Mesenchymal stem cell (in vitro differentiated cells and primary cell): ENCODE measurements around the gene CCDC136.

Source experiments
- DNase-seq: peaks from one replicate; pipeline ENCODE4 v3.0.0-alpha.2; 2013
- H2AFZ ChIP-seq: one replicate; pipeline ENCODE4 v1.6.1; 2013; ENCODE audit warnings: low read depth, mild to moderate bottlenecking, control low read depth, inconsistent platforms, low read length, moderate library complexity
- H2AK5ac ChIP-seq: 2 replicates; pipeline ENCODE4 v1.6.1; 2013; ENCODE audit warnings: low read length, moderate library complexity, mild to moderate bottlenecking, inconsistent platforms; ENCODE audit not compliant: severe bottlenecking
- H2BK120ac ChIP-seq: one replicate; pipeline ENCODE4 v1.6.1; 2013; ENCODE audit warnings: low read depth, mild to moderate bottlenecking, inconsistent platforms, low read length, moderate library complexity
- H2BK12ac ChIP-seq, 2 experiments: one replicate each; pipeline ENCODE4 v1.6.1; 2013; ENCODE audit warnings: inconsistent platforms in 2 of 2, low read length in 2 of 2, mild to moderate bottlenecking in 2 of 2, moderate library complexity in 2 of 2, control low read depth in 1 of 2
- H2BK15ac ChIP-seq: one replicate; pipeline ENCODE4 v1.6.1; 2013; ENCODE audit warnings: mild to moderate bottlenecking, low read depth, inconsistent platforms; ENCODE audit not compliant: poor library complexity, severe bottlenecking
- H2BK5ac ChIP-seq: 2 replicates; pipeline ENCODE4 v1.6.1; 2013; ENCODE audit warnings: low read depth, mild to moderate bottlenecking, low read length, control low read depth, inconsistent platforms; ENCODE audit not compliant: poor library complexity, severe bottlenecking
- H3K14ac ChIP-seq, 2 experiments: one replicate each; pipeline ENCODE4 v1.6.1; 2013; ENCODE audit warnings: inconsistent platforms in 2 of 2, low read length in 2 of 2, control low read depth in 1 of 2, mild to moderate bottlenecking in 1 of 2, moderate library complexity in 1 of 2
- H3K18ac ChIP-seq, 2 experiments: one replicate each; pipeline ENCODE4 v1.6.1; 2013; ENCODE audit warnings: inconsistent platforms in 2 of 2, low read length in 2 of 2, control low read depth in 1 of 2, low read depth in 1 of 2, mild to moderate bottlenecking in 1 of 2
- H3K23ac ChIP-seq, 2 experiments: one replicate each; pipeline ENCODE4 v1.6.1; 2013; ENCODE audit warnings: inconsistent platforms in 2 of 2, low read length in 2 of 2, mild to moderate bottlenecking in 2 of 2, moderate library complexity in 2 of 2, control low read depth in 1 of 2
- H3K27ac ChIP-seq: 2 replicates; pipeline ENCODE4 v1.5.1; 2013; ENCODE audit warnings: mild to moderate bottlenecking, moderate library complexity, low read length, control low read depth, inconsistent platforms; ENCODE audit not compliant: poor library complexity, severe bottlenecking
- H3K27me3 ChIP-seq, 2 experiments: 2 replicates each; pipeline versions ENCODE4 v1.6.1 to v1.7.0; 2013; ENCODE audit warnings: low read length in 2 of 2, mild to moderate bottlenecking in 2 of 2, moderate library complexity in 2 of 2, control low read depth in 1 of 2, inconsistent platforms in 1 of 2; ENCODE audit not compliant: control insufficient read depth in 1 of 2, insufficient read depth in 1 of 2
- H3K36me3 ChIP-seq, 2 experiments: 2 replicates each; pipeline versions ENCODE4 v1.6.1 to v1.7.0; 2013; ENCODE audit warnings: low read length in 2 of 2, control low read depth in 1 of 2, inconsistent platforms in 1 of 2, low read depth in 1 of 2, mild to moderate bottlenecking in 1 of 2; ENCODE audit not compliant: insufficient read depth in 2 of 2, control insufficient read depth in 1 of 2
- H3K4ac ChIP-seq, 2 experiments: one replicate each; pipeline ENCODE4 v1.6.1; 2013; ENCODE audit warnings: inconsistent platforms in 2 of 2, low read length in 2 of 2, mild to moderate bottlenecking in 2 of 2, moderate library complexity in 2 of 2, control low read depth in 1 of 2, low read depth in 1 of 2
- H3K4me1 ChIP-seq: 2 replicates; pipeline ENCODE4 v1.6.1; 2013; ENCODE audit warnings: low read depth, low read length, control low read depth; ENCODE audit not compliant: control insufficient read depth, insufficient read depth
- H3K4me2 ChIP-seq: 2 replicates; pipeline ENCODE4 v1.6.1; 2013; ENCODE audit warnings: low read length, mild to moderate bottlenecking, inconsistent platforms; ENCODE audit not compliant: poor library complexity, severe bottlenecking
- H3K4me3 ChIP-seq, 2 experiments: 2 replicates each; pipeline versions ENCODE4 v1.5.1 to v1.7.0; 2013; ENCODE audit warnings: low read length in 2 of 2, mild to moderate bottlenecking in 2 of 2, control low read depth in 1 of 2, low read depth in 1 of 2; ENCODE audit not compliant: insufficient read depth in 1 of 2
- H3K79me1 ChIP-seq: replicated peaks from 2 replicates; pipeline ENCODE4 v1.6.1; 2013; ENCODE audit warnings: mild to moderate bottlenecking, control low read depth, low read length, inconsistent platforms; ENCODE audit not compliant: poor library complexity, severe bottlenecking
- H3K9ac ChIP-seq: 2 replicates; pipeline ENCODE4 v1.7.0; 2013; ENCODE audit warnings: mild to moderate bottlenecking, low read length, moderate library complexity
- H3K9me3 ChIP-seq: 2 replicates; pipeline ENCODE4 v1.7.0; 2013; ENCODE audit warnings: mild to moderate bottlenecking, low read length; ENCODE audit not compliant: control insufficient read depth
- H4K8ac ChIP-seq: one replicate; pipeline ENCODE4 v1.6.1; 2013; ENCODE audit warnings: inconsistent platforms, mild to moderate bottlenecking, low read length, moderate library complexity
- H4K91ac ChIP-seq: one replicate; pipeline ENCODE4 v1.6.1; 2013; ENCODE audit warnings: mild to moderate bottlenecking, low read length, inconsistent platforms
- WGBS: methylation state at CpG from one replicate; pipeline ENCODE4 v1.1.7; 2013; ENCODE audit warnings: mixed read lengths; 5-methylcytosine and 5-hydroxymethylcytosine counted together

CCDC136 gene

GRCh38 chr7:128759242-128759641, 32.5 kb upstream of the CCDC136 start:
- Histone ChIP-seq H3K36me3 (peaks cover 26 to 84% of the 10 kb centered on the region in 2 experiments), H3K79me1 (peaks cover 14% of the 10 kb centered on the region), H3K4me2 (no peak overlapping the region), H3K9ac (no peak overlapping the region), H3K9me3 (no peaks in the 10 kb centered on the region), H2AK5ac (no peak overlapping the region), H2BK12ac (no peak overlapping the region), H3K18ac (no peak overlapping the region), H3K4me3 (no peak overlapping the region), H2BK15ac (no peak overlapping the region), H3K27me3 (no peaks in the 10 kb centered on the region), H2BK5ac (no peak overlapping the region), H4K91ac (no peak overlapping the region), H3K27ac (no peak overlapping the region), H3K4me1 (peaks cover 8% of the 10 kb centered on the region), H2BK120ac (no peak overlapping the region), H3K23ac (no peak overlapping the region), H4K8ac (no peak overlapping the region), H2AFZ (no peak overlapping the region), H3K4ac (no peak overlapping the region), H3K14ac (no peak overlapping the region)
- DNase-seq: no peak

GRCh38 chr7:128763541-128763940, 28.2 kb upstream of the CCDC136 start:
- Histone ChIP-seq H3K36me3 (peaks cover 32 to 91% of the 10 kb centered on the region in 2 experiments), H2AK5ac (no peak overlapping the region), H2AFZ (no peak overlapping the region), H3K79me1 (peaks cover 12% of the 10 kb centered on the region), H2BK12ac (no peak overlapping the region), H2BK5ac (no peak overlapping the region), H3K23ac (no peak overlapping the region), H3K4me2 (no peak overlapping the region), H3K9me3 (no peaks in the 10 kb centered on the region), H3K18ac (no peak overlapping the region), H2BK120ac (no peak overlapping the region), H3K27me3 (no peaks in the 10 kb centered on the region), H4K8ac (no peak overlapping the region), H3K9ac (no peak overlapping the region), H2BK15ac (no peak overlapping the region), H3K27ac (no peak overlapping the region), H3K4me1 (peaks cover 5% of the 10 kb centered on the region), H4K91ac (no peak overlapping the region), H3K4me3 (no peak overlapping the region), H3K4ac (no peak overlapping the region), H3K14ac (no peak overlapping the region)
- no peak for DNase-seq
- WGBS: 100% methylated on average over 1 of the region's 3 CpGs

- H2BK5ac ChIP-seq: no peak overlapping the region
- H4K91ac ChIP-seq: no peak overlapping the region
- H3K14ac ChIP-seq: no peak overlapping the region
- no peaks in the 10 kb centered on the region for H3K27me3 ChIP-seq
- H4K8ac ChIP-seq: no peak overlapping the region
- no peak overlapping the region for H2BK120ac ChIP-seq
- H3K9ac ChIP-seq: no peak overlapping the region
- peaks cover 11% of the 10 kb centered on the region for H3K79me1 ChIP-seq
- H2AFZ ChIP-seq: no peak overlapping the region
- H3K4me3 ChIP-seq: no peak overlapping the region
- H3K18ac ChIP-seq: no peak overlapping the region
- H3K9me3 ChIP-seq: no peaks in the 10 kb centered on the region
- WGBS: over 99% methylated on average over 6 of the region's 6 CpGs
- H2BK12ac ChIP-seq: no peak overlapping the region
- H3K23ac ChIP-seq: no peak overlapping the region
- peaks cover 5% of the 10 kb centered on the region for H3K4me1 ChIP-seq
- no peak overlapping the region for H3K4me2 ChIP-seq
- H2AK5ac ChIP-seq: no peak overlapping the region
- H3K4ac ChIP-seq: no peak overlapping the region
- no peak overlapping the region for H2BK15ac ChIP-seq
- DNase-seq: no peak
- H3K27ac ChIP-seq: no peak overlapping the region
- peaks cover 30 to 93% of the 10 kb centered on the region in 2 experiments for H3K36me3 ChIP-seq
Observed at GRCh38 chr7:128767475-128768110, 24.2 kb upstream of the CCDC136 start.

GRCh38 chr7:128770233-128770632, 21.5 kb upstream of the CCDC136 start:
- Histone ChIP-seq H2AK5ac (no peak overlapping the region), H3K4ac (no peak overlapping the region), H3K36me3 (peaks cover 37 to 95% of the 10 kb centered on the region in 2 experiments), H3K9ac (no peak overlapping the region), H3K18ac (no peak overlapping the region), H3K4me2 (no peak overlapping the region), H2BK15ac (no peak overlapping the region), H2BK12ac (no peak overlapping the region), H2BK120ac (no peak overlapping the region), H3K27ac (no peak overlapping the region), H3K23ac (no peak overlapping the region), H3K14ac (no peak overlapping the region), H4K91ac (no peak overlapping the region), H3K9me3 (no peaks in the 10 kb centered on the region), H3K79me1 (peaks cover 9% of the 10 kb centered on the region), H2BK5ac (no peak overlapping the region), H3K4me1 (peaks cover 1% of the 10 kb centered on the region), H4K8ac (no peak overlapping the region), H3K4me3 (no peak overlapping the region), H3K27me3 (no peaks in the 10 kb centered on the region), H2AFZ (no peak overlapping the region)
- DNase-seq: no peak
- 100% methylated on average over 2 of the region's 2 CpGs for WGBS
